ENCODE results near the gene FBN2.

- TF ChIP-seq CTCF (IDR thresholded peaks at IDR 0.05; ENCODE audit: poor library complexity) (no peak), EZH2 (IDR thresholded peaks at IDR 0.05; ENCODE audit: borderline replicate concordance) (no peak)
Observed at GRCh38 chr5:128264564-128265360, 273.3 kb downstream of the FBN2 start.
